IPS-NIHi7 (cell line): ENCODE data around the gene CPEB2.

ENCODE experiments used
- DNase-seq: peaks from one replicate; pipeline ENCODE4 v3.0.0; 2012; ENCODE audit warnings: mixed read lengths; ENCODE audit errors: extremely low spot score

Gene CPEB2

DNA sequence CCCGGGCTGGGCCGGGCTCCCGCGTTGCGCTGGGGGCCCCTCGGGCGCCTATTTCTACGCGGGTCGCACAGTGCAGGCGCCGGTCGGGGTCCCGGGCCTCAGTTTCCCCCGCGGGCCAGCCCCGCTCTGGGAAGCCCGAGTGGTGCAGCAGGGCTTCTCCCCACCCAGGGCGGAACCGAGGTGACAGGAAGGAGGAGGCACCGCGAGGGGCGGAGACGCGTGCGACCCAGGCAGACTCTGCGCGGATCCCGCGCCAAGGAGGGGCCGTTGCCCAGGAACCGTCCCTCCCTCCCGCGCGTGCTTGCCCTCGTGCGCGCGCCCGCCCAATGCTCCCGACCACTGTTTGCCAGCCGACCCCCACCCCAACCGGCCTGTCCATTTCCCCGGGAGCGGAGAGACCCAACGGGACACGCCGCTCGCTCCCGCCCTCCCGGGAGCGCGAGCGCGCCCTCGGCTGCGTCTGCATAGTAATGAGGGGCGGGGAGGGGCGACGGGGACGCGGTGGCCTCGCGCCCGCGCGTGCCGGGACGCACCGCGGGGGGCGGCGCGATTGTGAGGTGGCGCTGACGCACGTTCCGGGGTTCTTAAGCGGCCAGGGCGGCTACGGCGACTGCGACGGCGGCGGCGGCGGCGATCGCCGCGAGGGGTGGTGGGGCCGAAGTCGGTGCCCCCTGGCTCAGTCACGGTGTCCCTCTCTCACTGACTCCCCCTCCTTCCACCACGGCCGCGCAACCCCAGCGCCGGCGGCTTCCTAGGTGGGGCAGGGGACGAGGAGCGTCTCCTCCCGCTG lies at the start of gene CPEB2:
Gene CPEB2, plus strand, starts transcription at position 613 of the 790 bp plus-strand sequence. CDS start 193 bp downstream, outside the sequence.
- peak; percentile 85 for DNase-seq

DNA sequence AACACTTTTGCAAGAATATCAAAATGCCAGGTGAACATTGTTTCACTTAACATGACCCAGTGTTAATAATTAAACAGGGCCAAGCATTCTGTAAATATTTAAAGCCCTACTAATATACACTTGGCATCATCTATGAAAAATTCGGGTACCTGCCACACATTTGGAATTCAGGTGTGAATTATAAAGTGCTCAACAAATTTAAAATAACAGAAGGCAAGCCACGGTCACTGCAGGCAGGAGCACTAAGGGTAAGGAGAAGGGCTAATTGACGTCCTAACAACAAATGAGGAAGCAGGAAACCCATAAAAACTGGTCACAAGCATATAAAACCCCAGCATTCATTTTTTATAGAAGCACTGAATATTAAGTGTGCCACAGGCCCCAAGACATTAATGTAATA lies 43.8 kb upstream of the CPEB2 start:
- no peak for DNase-seq

DNA sequence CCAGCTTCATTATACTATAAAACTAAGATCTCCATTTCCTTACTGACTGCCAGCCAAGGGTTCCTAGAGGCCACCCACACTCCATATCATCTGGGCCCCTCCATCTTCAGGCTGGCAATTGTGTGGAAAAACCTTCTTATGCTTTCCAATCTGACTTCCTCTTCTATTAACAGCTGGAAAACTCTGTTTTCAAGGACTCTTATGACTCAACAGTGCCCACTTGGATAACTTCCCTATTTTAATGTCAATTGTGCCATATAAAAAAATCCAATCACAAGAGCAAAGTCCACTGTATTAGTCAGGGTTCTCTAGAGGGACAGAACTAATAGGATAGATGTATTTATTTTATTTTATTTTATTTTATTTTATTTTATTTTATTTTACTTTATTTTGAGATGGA lies 41.0 kb upstream of the CPEB2 start:
- DNase-seq = no peak

DNA sequence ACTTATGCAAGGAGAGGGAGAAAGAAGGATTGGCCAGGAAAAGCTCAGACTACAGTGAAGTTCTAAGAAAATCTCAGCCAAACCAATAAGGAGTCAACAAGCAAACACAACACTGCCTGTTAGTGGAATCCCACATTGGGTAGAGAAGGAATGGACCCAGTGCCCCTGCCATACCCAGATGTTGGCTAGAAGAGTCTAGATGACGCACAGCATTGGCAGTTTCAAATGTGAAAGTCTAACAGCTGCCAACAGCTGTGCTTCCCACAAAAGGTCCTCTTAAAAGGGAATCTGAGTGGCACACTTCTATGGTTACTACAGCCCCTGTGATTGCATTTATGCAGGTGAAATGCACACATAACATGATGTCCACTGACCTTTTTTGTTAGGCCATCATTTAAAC lies 37.2 kb upstream of the CPEB2 start:
- DNase-seq = no peak

DNA sequence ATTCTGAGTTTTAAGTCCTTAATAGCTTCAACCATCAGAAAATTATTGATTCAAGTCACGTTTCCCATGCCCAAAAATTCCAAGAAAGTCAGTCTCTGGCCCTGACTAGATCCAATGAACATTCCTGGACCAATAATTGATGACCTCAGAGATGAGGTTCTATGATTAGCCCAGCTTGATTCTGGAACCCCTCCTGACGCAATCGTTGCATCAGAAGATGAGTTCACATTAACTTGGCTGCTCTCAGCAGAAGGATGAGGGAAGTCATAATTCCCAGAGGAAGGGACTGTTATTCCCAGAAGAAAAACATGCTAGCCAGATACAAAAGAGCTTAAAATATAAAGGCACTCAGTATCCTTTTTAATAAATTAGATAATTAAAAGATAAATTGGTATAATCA lies 34.3 kb upstream of the CPEB2 start:
- DNase-seq = no peak

DNA sequence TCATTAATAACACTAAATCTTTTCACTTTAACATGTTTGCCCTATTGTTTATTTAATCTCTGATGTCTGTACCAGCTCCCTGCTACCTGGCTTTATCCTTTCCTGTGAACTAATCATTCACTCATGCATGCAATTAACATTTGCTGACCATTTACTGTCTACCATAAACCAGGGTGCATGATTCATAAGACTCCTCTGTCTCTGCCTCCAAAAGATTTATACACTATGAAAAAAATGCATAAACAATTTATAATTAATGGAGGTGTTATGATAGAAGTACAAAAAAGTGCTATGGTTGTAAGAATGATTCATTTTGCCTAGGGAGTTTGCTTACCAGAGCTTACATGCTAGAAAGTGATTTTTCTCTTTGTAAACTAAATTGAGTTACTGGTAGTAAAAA lies 24.5 kb upstream of the CPEB2 start:
- no peak for DNase-seq

DNA sequence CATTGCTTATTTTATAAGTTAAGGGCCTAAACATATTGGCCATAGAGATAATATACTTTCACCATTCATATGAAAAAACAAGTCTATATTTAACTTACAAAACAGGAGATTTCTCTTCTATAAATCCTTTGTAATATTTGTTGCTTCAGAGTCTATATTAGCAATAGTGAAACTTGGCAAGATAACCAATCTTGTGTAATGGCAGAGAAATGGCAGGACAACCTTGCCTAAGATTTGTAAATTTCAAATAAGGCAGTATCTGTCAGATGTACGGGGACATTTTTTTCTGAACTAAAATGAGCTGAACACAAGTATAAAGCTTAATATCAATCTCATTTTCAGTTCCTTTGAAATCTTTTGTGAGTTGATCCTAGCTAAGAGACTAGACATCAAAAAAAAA lies 17.8 kb upstream of the CPEB2 start:
- DNase-seq = no peak

DNA sequence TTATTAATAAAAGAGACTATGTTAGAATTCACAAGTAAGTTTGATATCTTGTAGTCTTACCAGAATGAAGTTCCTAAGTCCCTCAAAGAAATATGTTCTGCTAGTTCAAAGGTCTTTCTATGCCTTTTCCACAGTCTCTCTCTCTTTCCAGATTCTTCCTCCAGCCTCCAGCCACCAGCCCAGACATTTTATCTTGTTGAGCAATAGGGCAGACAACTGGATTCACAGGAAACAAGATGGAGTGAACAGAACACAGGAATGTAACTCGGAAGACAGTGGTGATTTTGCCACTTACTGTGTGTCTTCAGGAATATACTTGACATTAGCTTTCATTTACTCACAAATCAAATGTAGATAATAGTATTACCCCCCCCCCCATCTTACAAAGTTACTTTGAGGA lies 17.1 kb upstream of the CPEB2 start:
- DNase-seq = no peak

DNA sequence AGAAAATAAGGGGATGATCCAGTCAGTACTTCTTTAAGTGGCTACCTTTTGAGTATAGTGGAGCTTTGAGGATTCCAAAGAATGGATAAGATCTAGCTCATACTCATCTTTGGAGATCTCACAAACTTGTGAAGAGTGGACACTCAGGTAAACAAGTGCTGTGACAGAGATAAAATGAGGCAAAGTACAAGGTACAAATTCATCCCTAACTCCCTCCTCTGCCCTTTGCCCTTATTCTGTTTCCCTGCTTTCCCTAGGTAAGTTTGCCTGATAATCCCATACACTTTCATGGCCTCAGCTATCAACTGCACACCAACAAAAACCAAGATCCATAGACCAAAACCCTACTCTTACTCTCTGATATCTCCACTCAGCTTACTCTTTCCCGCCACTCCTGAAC lies 16.4 kb upstream of the CPEB2 start:
- no peak for DNase-seq

DNA sequence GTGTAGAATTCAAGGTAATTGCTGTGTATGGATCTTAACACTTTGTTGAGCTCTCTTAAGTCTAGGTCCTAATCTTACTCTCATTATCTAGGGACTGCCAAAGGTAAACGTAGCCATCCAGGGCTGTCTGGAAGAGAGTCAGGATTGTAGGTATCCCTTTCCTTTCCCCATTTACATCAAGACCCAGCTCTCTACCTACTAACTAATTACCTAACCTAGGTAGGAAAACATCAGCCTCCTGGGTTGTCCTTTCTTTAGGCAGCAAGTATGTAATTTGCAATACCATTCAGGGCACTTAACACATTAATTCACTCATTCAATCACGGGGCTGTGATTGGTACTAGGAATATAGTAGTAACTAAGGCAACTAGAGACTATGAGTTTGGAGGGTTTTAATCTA lies 15.2 kb upstream of the CPEB2 start:
- peak; percentile 20 for DNase-seq

DNA sequence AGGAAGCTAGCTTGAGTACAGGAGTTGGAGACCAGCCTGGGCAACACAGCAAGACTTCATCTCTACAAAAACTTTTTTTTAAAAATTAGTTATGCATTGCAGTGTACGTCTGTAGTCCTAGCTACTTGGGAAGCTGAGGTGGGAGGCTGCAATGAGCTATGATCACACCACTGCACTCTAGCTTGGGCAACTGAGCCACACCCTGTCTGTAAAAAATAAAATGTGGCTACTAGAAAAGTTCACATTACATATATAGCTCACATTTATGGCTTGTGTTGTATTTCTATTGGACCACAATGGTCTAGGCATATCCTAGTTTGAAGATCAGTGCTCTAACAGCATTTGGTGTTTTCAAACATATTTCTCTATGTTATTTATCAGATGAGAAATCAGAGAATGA lies 11.8 kb upstream of the CPEB2 start:
- no peak for DNase-seq

DNA sequence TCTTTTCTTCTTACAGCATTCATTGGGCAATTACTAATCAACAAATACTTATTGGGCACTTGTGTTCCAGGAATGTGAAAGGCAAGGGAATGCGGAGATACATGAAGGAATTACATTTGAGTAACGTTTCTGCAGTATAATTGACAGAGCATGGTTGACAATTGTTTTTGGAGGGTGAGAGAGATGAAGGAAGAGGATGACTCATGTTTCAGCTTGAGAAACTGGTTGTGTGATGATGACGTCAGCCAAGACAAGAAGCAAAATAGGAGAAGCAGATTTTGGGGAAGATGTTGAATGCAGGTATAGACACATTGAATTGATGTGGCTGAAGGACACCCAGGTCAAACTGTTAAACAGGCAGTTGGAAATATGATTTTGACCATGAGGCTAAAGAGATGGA lies 8.0 kb upstream of the CPEB2 start:
- no peak for DNase-seq

DNA sequence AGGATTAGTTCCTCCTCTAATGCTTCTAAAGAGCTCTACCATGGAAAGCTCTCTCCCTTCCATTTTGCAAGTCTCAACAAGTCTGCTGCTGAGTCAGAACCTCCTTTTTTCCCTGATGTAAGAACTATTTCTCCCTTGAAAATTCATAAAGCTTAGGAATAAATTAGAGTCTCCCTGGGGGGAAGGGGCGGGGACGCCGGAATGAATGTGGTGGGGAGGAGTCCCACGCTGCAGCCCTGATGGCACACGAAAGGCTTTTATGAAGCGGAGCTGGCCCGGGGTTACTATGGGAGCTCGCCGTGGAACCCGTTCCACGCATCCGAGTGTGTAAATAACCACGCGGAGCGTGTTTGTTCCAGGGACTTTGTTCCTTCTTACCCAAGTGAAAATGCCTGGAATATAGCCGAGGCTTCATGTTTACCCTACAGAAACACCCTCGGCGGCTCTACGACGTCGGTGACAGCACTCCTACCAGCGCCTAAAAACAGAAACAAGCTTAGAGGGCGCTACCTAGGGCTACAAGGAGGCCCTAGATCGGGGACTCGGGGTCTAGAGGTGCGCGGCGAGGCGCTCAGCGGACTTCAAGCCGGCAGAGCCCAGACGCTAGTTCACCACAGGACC lies 923 bp upstream of the CPEB2 start:
- peak; percentile 26 for DNase-seq

DNA sequence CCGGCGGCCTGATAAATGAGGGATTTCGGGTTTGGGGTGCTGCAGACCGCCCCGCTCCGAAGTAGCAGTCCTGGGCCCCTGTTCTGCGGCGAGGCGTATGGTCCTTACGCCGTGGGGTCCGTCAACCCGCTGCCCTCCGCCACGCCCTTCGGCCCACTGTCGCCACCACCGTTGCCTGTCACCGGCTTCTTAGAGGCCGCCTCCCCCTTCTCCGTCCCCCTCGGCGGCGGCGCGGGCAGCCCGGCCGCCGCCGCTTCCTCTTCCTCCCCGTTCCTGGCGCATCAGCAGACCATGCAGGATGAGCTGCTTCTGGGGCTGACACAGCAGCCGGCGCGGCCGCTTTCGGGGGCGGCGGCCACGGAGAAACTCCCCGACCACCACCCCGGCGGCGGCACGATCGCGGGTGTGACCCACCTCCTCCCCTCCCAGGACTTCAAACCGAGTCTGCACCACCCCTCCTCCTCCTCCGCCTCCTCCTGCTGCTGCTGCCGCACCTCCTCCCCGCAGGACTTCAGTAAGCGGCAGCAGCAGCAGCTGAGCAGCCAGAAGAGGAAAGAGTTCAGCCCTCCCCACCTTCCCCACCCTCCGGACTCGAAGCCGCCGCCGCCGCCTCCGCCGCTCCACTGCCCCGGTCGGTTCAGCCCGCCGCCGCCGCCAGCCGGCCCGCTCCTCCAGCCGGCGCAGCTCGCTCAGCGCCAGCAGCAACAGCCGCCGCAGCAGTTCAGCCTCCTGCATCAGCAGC lies 549 bp downstream of the CPEB2 start:
- DNase-seq = peak; percentile 39

DNA sequence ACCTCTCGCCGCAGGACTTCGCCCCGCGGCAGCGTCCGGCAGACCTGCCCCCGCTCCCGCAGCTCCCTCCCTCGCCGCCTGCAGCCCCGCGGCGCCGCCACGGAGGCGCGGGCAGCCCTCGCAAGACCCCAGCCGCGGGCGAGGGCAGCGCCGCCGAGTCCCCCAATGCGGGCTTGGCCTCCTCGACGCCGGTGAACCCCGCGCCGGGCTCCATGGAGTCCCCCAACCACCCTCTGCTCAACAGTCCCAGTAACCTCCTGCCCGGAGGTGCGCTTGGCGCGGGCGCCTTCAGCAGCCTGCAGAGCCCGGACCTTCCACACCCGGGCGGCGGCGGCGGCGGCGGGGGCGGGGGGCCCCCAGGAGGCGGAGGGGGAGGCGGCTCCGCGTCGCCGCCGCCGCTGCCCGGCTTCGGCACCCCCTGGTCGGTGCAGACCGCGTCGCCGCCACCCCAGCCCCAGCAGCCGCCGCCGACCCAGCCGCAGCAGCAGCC lies 1.2 kb downstream of the CPEB2 start:
- DNase-seq = peak; percentile 26

DNA sequence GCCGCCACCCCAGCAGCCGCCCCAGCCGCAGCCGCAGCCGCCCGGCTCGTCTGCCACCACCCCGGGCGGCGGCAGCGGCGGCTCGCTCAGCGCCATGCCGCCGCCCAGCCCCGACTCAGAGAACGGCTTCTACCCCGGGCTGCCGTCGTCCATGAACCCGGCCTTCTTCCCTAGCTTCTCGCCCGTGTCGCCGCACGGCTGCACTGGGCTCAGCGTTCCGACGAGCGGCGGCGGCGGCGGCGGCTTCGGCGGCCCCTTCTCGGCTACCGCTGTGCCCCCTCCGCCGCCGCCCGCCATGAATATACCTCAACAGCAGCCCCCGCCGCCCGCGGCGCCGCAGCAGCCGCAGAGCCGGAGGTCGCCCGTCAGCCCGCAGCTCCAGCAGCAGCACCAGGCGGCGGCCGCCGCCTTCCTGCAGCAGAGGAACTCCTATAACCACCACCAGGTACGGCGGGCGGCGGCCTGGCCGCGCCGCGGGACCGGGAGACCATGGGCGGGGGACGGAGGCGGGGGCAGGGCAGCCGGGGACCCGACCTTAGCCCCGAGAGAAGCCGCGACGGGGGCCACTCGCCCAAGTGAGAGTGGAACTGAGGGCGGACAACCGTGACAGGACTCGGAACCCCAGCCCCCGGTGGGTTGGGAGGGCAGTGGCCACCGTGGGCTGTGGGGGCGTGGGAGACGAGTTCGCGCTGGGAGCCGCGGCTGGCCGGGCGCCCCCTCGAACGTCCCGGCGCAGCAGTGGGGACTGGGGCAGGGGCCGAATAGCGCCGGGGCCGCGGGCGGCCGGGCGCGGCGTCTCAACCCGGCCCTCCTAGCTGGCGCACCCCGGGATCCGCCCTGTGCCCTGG lies 1.8 kb downstream of the CPEB2 start:
- peak; percentile 22 for DNase-seq

DNA sequence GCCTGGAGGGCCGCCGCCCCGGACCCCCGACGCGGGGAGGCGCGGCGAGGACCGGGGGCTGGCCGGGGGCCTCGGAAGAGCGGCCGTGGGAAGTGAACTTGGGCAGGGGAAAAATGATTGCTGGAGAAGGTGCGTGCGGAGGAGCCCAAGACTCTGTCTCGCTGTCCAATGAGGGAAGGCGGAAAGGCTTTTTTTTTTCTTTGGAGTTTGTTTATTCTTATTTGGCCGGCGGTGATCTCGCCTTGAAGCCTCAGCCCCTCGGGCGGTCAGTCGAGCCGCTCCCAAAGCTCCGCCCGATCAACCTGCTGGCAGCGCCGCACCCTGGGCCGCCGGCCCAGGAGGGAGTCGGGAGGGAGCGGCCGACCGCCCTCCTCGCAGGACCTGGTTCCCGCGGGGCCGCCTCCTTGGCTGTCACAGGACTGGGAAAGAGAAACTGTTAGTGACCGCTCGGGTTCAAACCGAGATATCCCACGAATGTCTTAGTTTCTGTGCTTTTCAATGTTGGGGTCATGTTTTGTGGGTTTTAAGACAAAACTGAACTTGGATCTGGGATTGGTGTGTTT lies 2.5 kb downstream of the CPEB2 start:
- peak; percentile 34 for DNase-seq

DNA sequence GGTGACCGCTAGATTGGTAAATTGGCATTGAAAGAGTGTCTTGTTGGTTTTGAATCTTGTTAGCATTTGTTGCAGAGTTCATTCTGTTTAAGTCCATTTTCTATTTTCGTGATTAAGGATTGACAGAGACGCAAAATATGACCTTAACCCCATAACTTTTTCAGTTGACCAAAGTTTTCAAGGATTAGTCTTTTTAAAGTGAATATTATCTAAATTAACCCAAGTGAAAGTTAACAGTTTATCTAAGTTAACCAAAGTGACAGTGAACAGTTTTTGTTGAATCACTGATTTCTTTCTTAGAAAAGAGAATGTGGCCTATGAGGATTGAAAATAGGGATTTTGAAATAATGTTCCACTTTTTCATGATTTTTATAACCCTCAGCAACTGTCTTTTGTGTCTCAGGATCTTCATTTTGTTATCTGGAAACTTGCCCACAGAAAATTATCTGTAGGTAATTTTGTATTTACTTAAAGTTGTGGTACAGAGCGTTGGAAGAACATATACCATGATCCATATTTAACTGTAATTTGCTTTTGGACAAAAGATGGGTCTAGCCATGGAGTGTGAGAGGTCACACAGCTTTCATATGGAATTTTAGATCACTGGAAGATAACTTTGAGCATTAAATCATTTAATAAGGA lies 3.3 kb downstream of the CPEB2 start:
- no peak for DNase-seq

DNA sequence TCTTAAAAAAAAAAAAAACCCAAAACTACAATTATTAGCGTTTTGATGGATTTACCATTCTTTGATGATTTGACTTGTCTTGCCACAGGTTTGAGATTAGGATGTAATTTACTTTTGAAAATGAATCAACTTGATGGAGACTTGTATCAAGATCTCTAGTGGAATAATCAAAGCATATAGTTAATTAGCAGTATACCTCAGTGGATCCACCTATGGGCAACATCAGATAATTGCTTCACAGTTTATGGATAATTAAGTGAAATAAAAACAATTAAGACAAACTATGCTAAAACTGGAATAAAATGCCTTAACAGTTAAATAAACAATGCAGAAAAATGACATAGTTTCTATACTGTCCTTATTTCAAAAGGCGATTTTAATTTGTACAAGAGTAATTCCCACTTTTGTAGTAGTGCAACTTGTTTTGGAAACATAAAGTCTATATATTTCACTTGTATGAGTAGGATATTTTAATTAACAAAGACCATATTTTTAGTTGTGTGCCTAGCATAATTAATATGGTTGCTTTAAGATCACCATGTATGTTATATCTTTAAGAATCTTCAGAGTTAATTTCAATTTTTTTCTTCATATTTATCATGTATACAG lies 4.2 kb downstream of the CPEB2 start:
- no peak for DNase-seq

DNA sequence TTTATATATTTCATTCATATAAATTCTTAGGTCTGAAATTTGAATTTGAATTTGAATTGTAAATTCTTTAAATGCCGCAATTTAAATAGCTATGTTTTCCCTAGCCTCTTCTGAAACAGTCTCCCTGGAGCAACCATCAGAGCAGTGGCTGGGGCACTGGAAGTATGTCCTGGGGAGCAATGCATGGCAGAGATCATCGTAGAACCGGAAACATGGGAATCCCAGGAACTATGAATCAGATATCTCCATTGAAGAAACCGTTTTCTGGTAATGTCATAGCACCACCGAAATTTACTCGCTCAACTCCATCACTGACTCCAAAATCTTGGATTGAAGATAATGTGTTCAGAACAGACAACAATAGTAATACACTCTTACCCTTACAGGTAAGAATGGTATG lies 4.9 kb downstream of the CPEB2 start:
- no peak for DNase-seq
